Activated CD4-positive, alpha-beta T cell treated with anti-CD3 and anti-CD28 coated beads, Interleukin-2, amount 50 U/mL, for 16 hours (primary cell): ENCODE measurements around the gene DNA2.
A peak's percentile ranks its signal among the peaks of the same experiment; 100 is the strongest.

Source experiments
- DNase-seq: peaks from one replicate; pipeline ENCODE4 v3.0.0-alpha.2; 2020

DNA2 gene

GRCh38 chr10:68440898-68441297 lies 30.9 kb downstream of the DNA2 start:
- DNase-seq = no peak

GRCh38 chr10:68435803-68436202 lies 36.0 kb downstream of the DNA2 start:
- DNase-seq = no peak

- DNase-seq = no peak
Measured at GRCh38 chr10:68434657-68435056, 37.1 kb downstream of the DNA2 start.

- no peak for DNase-seq
Measured at GRCh38 chr10:68428396-68429104, 43.2 kb downstream of the DNA2 start.

- DNase-seq = no peak
Measured at GRCh38 chr10:68424454-68425014, 47.2 kb downstream of the DNA2 start.

- DNase-seq = peak; percentile 27
Measured at GRCh38 chr10:68423522-68423921, 48.3 kb downstream of the DNA2 start.

- DNase-seq = no peak
Measured at GRCh38 chr10:68419376-68419775, 52.4 kb downstream of the DNA2 start.

- DNase-seq = no peak
Measured at GRCh38 chr10:68408898-68409518, 62.8 kb downstream of the DNA2 start.

GRCh38 chr10:68406815-68407548 lies 64.8 kb downstream of the DNA2 start, which contains the start of gene RUFY2:
RUFY2 (minus strand) TSS chr10:68407277; CDS start chr10:68407189, 88 bp downstream.
- peak; percentile 75 for DNase-seq

- peak; percentile 33 for DNase-seq
Measured at GRCh38 chr10:68406111-68406814, 65.5 kb downstream of the DNA2 start.

GRCh38 chr10:68403701-68404100 lies 68.1 kb downstream of the DNA2 start:
- DNase-seq = no peak

- DNase-seq = no peak
Measured at GRCh38 chr10:68402276-68402675, 69.5 kb downstream of the DNA2 start.

GRCh38 chr10:68397005-68397404 lies 74.8 kb downstream of the DNA2 start:
- no peak for DNase-seq

- DNase-seq = no peak
Measured at GRCh38 chr10:68385740-68386139, 86.0 kb downstream of the DNA2 start.

GRCh38 chr10:68371604-68372003 lies 100.2 kb downstream of the DNA2 start:
- no peak for DNase-seq

- no peak for DNase-seq
Measured at GRCh38 chr10:68367121-68367520, 104.7 kb downstream of the DNA2 start.

GRCh38 chr10:68366600-68366999 lies 105.2 kb downstream of the DNA2 start:
- DNase-seq = no peak

- DNase-seq = peak; percentile 62
Measured at GRCh38 chr10:68365611-68366010, 106.2 kb downstream of the DNA2 start.

- DNase-seq = no peak
Measured at GRCh38 chr10:68364101-68364886, 107.5 kb downstream of the DNA2 start.
